ENCODE results near the gene SLC7A5. TPM values are rescaled to one million over a fixed set of nuclear protein-coding genes. Genes with fewer than 3 reads are reported as not detected.

SLC7A5 gene
- total and polyA plus RNA-seq, 2 of the 13 experiments (the other 11 are each of a cell fraction or from before 2014, with no cell fraction given) = 79.6 to 155 TPM

DNA sequence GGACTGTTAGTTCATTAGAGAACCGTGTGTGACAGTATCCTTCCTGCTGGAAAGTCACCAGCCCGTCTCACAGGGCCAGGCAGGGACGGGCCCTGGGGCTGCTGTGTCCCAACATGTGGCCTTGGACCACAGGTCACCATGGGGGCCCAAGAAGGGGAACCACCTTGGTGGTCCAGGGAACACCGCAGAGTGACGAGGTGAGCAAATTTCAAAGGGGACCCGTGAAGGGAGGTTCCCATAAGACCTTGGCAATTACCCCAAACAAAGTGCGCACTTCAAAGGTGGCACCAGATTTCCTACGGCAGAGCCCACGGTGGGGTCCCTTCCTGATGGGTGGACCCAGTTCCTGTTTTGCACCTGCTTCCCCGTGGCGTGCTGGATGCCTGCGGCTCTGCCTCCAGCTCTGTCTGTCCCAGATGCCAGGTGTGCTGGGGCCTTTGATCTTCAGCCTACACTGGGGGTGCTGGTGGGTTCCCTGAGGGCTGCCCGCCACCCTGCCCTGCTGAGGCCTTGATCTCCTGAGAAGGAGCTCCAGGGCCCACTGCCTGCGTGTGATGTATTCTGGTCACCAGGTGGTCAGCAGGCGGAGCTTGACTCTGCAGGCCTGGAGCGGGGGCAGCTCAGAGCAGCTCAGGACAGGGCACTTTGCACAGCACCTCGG, 27.0 kb downstream of the SLC7A5 start (continued):
- TF ChIP-seq GABPB1 (CRISPR knock-in tag; IDR thresholded peaks at IDR 0.05) (no peak; the same call in 1 of the 2 replicates), ZMAT3 (CRISPR knock-in tag; conservative IDR thresholded peaks at IDR 0.05) (no peak), ZBTB1 (CRISPR knock-in tag; IDR thresholded peaks at IDR 0.05; ENCODE audit: borderline replicate concordance) (no peak), NFYC (CRISPR knock-in tag; IDR thresholded peaks at IDR 0.05) (no peak), MTA1 (CRISPR knock-in tag; IDR thresholded peaks at IDR 0.05; ENCODE audit: borderline replicate concordance) (peak; percentile 28; the same call in 1 of the 2 replicates), RBM22 (optimal IDR thresholded peaks at IDR 0.05; ENCODE audit: low read length) (peak; percentile 85), ZNF264 (CRISPR knock-in tag; IDR thresholded peaks at IDR 0.05) (0 out of 2 replicates have a peak, but pooled peaks have one; percentile 42), PHF5A (CRISPR knock-in tag; IDR thresholded peaks at IDR 0.05; ENCODE audit: low read depth, unreplicated experiment) (no peak), JUNB (CRISPR knock-in tag; IDR thresholded peaks at IDR 0.05; ENCODE audit: borderline replicate concordance) (no peak), ZNF224 (CRISPR knock-in tag; IDR thresholded peaks at IDR 0.05) (no peak), ZBTB7B (CRISPR knock-in tag; IDR thresholded peaks at IDR 0.05) (peak; percentile 99), ZNF614 (CRISPR knock-in tag; IDR thresholded peaks at IDR 0.05; ENCODE audit: borderline replicate concordance) (no peak), THAP11 (CRISPR knock-in tag; IDR thresholded peaks at IDR 0.05) (0 out of 2 replicates have a peak, but pooled peaks have one; percentile 30), ZBTB3 (CRISPR knock-in tag; IDR thresholded peaks at IDR 0.05; ENCODE audit: borderline replicate concordance, low read depth) (no peak), SMARCC2 (IDR thresholded peaks at IDR 0.05) (no peak), ZNF468 (CRISPR knock-in tag; IDR thresholded peaks at IDR 0.05) (no peak)
- TF ChIP-seq, protein P1, sequence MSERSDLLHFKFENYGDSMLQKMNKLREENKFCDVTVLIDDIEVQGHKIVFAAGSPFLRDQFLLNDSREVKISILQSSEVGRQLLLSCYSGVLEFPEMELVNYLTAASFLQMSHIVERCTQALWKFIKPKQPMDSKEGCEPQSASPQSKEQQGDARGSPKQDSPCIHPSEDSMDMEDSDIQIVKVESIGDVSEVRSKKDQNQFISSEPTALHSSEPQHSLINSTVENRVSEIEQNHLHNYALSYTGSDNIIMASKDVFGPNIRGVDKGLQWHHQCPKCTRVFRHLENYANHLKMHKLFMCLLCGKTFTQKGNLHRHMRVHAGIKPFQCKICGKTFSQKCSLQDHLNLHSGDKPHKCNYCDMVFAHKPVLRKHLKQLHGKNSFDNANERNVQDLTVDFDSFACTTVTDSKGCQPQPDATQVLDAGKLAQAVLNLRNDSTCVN (CRISPR knock-in tag; IDR thresholded peaks at IDR 0.05; ENCODE audit: borderline replicate concordance) = no peak
- TF ChIP-seq, protein P2, sequence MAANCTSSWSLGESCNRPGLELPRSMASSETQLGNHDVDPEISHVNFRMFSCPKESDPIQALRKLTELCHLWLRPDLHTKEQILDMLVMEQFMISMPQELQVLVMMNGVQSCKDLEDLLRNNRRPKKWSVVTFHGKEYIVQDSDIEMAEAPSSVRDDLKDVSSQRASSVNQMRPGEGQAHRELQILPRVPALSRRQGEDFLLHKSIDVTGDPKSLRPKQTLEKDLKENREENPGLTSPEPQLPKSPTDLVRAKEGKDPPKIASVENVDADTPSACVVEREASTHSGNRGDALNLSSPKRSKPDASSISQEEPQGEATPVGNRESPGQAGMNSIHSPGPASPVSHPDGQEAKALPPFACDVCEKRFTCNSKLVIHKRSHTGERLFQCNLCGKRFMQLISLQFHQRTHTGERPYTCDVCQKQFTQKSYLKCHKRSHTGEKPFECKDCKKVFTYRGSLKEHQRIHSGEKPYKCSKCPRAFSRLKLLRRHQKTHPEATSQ (CRISPR knock-in tag; IDR thresholded peaks at IDR 0.05; ENCODE audit: borderline replicate concordance) = no peak
- TF ChIP-seq, protein P3, sequence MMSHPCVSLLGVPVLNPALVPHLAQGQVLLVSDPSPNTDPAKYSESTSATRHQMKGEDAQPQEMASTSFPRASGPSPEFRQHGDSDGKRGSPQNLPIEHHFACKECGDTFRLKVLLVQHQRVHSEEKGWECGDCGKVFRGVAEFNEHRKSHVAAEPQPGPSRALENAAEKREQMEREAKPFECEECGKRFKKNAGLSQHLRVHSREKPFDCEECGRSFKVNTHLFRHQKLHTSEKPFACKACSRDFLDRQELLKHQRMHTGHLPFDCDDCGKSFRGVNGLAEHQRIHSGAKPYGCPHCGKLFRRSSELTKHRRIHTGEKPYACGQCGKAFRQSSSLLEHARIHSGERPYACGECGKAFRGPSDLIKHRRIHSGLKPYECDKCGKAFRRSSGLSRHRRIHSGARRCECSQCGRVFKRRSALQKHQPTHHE (CRISPR knock-in tag; IDR thresholded peaks at IDR 0.05; ENCODE audit: borderline replicate concordance) = no peak
- TF ChIP-seq, protein P4, sequence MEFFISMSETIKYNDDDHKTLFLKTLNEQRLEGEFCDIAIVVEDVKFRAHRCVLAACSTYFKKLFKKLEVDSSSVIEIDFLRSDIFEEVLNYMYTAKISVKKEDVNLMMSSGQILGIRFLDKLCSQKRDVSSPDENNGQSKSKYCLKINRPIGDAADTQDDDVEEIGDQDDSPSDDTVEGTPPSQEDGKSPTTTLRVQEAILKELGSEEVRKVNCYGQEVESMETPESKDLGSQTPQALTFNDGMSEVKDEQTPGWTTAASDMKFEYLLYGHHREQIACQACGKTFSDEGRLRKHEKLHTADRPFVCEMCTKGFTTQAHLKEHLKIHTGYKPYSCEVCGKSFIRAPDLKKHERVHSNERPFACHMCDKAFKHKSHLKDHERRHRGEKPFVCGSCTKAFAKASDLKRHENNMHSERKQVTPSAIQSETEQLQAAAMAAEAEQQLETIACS (CRISPR knock-in tag; IDR thresholded peaks at IDR 0.05) = no peak
- TF ChIP-seq, protein P5, sequence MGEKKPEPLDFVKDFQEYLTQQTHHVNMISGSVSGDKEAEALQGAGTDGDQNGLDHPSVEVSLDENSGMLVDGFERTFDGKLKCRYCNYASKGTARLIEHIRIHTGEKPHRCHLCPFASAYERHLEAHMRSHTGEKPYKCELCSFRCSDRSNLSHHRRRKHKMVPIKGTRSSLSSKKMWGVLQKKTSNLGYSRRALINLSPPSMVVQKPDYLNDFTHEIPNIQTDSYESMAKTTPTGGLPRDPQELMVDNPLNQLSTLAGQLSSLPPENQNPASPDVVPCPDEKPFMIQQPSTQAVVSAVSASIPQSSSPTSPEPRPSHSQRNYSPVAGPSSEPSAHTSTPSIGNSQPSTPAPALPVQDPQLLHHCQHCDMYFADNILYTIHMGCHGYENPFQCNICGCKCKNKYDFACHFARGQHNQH (CRISPR knock-in tag; IDR thresholded peaks at IDR 0.05) = no peak
